ENCODE data around the gene SNX1.
"Not testable (repeated sequence)": the region's sequence is repeated elsewhere in the genome, so short reads cannot be mapped to it uniquely, and the experiment has no call there.

SNX1 gene

GRCh38 chr15:64117759-64118487 lies 22.1 kb downstream of the SNX1 start:
- no peak for DNase-seq

- DNase-seq = not testable (repeated sequence)
These were observed 24.5 kb downstream of the SNX1 start for GRCh38 chr15:64120322-64120721.

- no peak for DNase-seq
These were observed 25.8 kb downstream of the SNX1 start for GRCh38 chr15:64121614-64122013.

- no peak for DNase-seq
These were observed 26.7 kb downstream of the SNX1 start for GRCh38 chr15:64122444-64122843.

- no peak for DNase-seq
These were observed 27.2 kb downstream of the SNX1 start for GRCh38 chr15:64122936-64123351.

GRCh38 chr15:64125978-64126377 lies 30.2 kb downstream of the SNX1 start:
- DNase-seq = no peak

GRCh38 chr15:64127521-64128270 lies 31.9 kb downstream of the SNX1 start:
- no peak for DNase-seq

- no peak for DNase-seq
These were observed 34.4 kb downstream of the SNX1 start for GRCh38 chr15:64130159-64130558.

GRCh38 chr15:64131547-64131946 lies 35.8 kb downstream of the SNX1 start:
- DNase-seq = no peak

GRCh38 chr15:64132217-64132616 lies 36.4 kb downstream of the SNX1 start:
- no peak for DNase-seq

GRCh38 chr15:64133623-64134344 lies 38.0 kb downstream of the SNX1 start:
- no peak for DNase-seq

GRCh38 chr15:64134345-64134829 lies 38.6 kb downstream of the SNX1 start:
- peak; percentile 37 for DNase-seq

GRCh38 chr15:64136347-64136746 lies 40.6 kb downstream of the SNX1 start:
- no peak for DNase-seq

GRCh38 chr15:64137226-64137833 lies 41.5 kb downstream of the SNX1 start:
- DNase-seq = no peak

- DNase-seq = no peak
These were observed 42.7 kb downstream of the SNX1 start for GRCh38 chr15:64138331-64138941.

- DNase-seq = no peak
These were observed 46.2 kb downstream of the SNX1 start for GRCh38 chr15:64141798-64142512.

- DNase-seq = no peak
These were observed 47.5 kb downstream of the SNX1 start for GRCh38 chr15:64143276-64143675.

- DNase-seq = no peak
These were observed 48.4 kb downstream of the SNX1 start for GRCh38 chr15:64144192-64144564.

GRCh38 chr15:64144565-64145281 lies 48.9 kb downstream of the SNX1 start:
- DNase-seq = no peak

- no peak for DNase-seq
These were observed 50.3 kb downstream of the SNX1 start for GRCh38 chr15:64146041-64146440.

- no peak for DNase-seq
These were observed 50.7 kb downstream of the SNX1 start for GRCh38 chr15:64146520-64146884.

All from NCI-H2029 treated with DMSO at 0.1 percent for 48 hours (cell line).